ENCODE measurements around the gene CDK13. TPM values are rescaled to one million over a fixed set of nuclear protein-coding genes. Genes with fewer than 3 reads are reported as not detected.

Gene CDK13
- total RNA-seq = 33.1 and 42.5 TPM in 2 replicates

DNA sequence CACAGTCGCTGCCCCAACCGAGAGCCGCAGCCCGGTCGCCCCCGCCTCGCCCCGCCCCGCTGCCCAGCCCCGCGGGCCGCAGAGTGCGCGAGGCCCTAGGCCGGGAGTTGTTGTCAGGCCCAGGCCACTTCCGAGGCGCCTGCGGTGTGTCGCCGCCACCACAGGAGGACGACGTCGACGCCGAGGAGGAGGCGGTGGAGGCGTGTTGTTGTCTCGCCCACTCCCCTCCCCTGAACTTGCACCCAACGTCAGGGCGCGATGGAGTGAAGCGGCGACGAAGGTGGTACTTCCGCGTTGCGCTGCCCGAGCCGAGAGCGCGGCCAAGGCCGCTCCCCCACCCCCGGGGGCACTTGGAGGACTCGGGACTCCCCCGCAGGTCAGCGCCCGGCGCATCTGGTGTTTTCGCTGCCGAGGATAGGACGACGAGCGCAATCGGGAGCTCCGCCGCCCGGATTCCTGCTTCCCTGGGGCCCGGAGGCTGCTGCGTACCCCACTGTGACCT lies at the start of gene CDK13:
TSS of gene CDK13 (plus strand) at position 286 of the 502 bp plus-strand sequence. CDS start 386 bp downstream, outside the sequence.

DNA sequence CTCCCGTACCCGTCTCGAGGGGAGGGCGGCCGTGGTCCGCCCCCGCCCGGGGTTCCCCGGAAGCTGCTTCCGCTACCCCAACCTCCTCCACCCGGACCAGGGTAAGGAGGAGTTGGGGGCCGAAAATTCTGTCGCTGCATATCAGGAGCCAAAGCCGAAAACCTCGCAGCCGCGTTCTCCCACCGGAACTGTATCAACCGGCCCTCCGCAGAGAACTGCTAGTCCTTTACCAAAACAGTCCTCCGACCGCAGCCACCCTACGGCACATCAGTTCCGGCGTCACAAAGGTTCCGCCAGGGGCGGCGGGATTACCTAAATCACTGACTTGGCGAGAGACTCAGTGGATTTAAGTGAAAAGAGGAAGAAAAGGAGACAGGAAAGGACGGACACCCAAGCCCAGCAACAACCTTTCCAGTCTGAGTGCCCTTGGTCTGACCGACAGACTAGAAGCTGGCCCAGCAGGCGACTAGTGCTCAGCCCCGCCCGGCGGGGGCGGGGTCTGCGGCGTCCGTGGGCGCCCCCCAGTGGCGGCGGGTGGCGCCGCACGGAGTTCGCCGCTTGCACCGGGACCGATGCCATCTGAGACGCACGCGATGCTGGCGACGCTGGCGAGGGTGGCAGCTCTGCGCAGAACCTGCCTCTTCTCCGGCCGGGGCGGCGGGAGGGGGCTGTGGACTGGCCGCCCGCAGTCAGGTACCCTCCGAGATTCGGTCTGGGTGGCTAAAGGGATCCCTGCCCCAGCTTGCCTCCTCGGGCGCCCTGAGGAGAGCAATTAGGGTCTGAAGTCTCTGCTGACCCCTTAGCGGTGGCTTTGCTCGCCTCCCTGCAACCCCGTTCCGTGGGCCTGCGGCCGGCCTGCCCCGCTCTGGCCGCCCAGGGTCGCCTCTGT lies 184.6 kb downstream of the CDK13 start, which contains the start of the genes MPLKIP and SUGCT:
TSS of gene MPLKIP (minus strand) at position 195 of the 889 bp plus-strand sequence. CDS start at position 140, 55 bp downstream.
TSS of gene SUGCT (plus strand) at position 578 of the 889 bp plus-strand sequence.

Other genes starting within 250 kb of the CDK13 start
- gene MPLKIP, start 184.4 kb downstream of the CDK13 start, total RNA-seq = 18.4 and 20.3 TPM in 2 replicates
- 0.65 and 1.5 TPM in 2 replicates for gene SUGCT, start 184.7 kb downstream of the CDK13 start, total RNA-seq